ENCODE results near the gene ACCS. TPM values are rescaled to one million over a fixed set of nuclear protein-coding genes. Genes with fewer than 3 reads are reported as not detected.

Gene ACCS
- total and polyA plus RNA-seq, 3 donors from 2014 or later = 33.4 to 65.4 (median 63.0) TPM

- Histone ChIP-seq H3K4me3 (no peak overlapping the region), H3K27ac (no peak overlapping the region), H3K36me3 (ENCODE audit: low read depth, missing control alignments) (no peaks in the 10 kb centered on the region), H3K4me1 (peaks cover 5% of the 10 kb centered on the region), H3K9me3 (no peaks in the 10 kb centered on the region), H3K27me3 (no peaks in the 10 kb centered on the region)
- 93 to 100% methylated on average over 1 to 9 of the region's 9 CpGs for WGBS, 2 donors
- no peak for DNase-seq
- intact Hi-C loops (cut with DNase I; ENCODE audit: low total_unique reads) = no loop called here
- TF ChIP-seq, protein P1, sequence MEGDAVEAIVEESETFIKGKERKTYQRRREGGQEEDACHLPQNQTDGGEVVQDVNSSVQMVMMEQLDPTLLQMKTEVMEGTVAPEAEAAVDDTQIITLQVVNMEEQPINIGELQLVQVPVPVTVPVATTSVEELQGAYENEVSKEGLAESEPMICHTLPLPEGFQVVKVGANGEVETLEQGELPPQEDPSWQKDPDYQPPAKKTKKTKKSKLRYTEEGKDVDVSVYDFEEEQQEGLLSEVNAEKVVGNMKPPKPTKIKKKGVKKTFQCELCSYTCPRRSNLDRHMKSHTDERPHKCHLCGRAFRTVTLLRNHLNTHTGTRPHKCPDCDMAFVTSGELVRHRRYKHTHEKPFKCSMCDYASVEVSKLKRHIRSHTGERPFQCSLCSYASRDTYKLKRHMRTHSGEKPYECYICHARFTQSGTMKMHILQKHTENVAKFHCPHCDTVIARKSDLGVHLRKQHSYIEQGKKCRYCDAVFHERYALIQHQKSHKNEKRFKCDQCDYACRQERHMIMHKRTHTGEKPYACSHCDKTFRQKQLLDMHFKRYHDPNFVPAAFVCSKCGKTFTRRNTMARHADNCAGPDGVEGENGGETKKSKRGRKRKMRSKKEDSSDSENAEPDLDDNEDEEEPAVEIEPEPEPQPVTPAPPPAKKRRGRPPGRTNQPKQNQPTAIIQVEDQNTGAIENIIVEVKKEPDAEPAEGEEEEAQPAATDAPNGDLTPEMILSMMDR (IDR thresholded peaks at IDR 0.05) = no peak
- TF ChIP-seq POLR2A (IDR thresholded peaks at IDR 0.05) = no peak
These were observed 14.9 kb downstream of the ACCS start for GRCh38 chr11:44080951-44081350.

- 88 to 90% methylated on average over 4 of the region's 4 CpGs for WGBS, 2 donors
- TF ChIP-seq POLR2A (IDR thresholded peaks at IDR 0.05) = no peak
- TF ChIP-seq, protein P1 (IDR thresholded peaks at IDR 0.05) = no peak
- H3K27me3 ChIP-seq = no peaks in the 10 kb centered on the region
- H3K36me3 ChIP-seq (ENCODE audit: low read depth, missing control alignments) = no peaks in the 10 kb centered on the region
- intact Hi-C loops (cut with DNase I; ENCODE audit: low total_unique reads) = no loop called here
- no peak overlapping the region for H3K4me3 ChIP-seq
- H3K27ac ChIP-seq = no peak overlapping the region
- no peaks in the 10 kb centered on the region for H3K9me3 ChIP-seq
- no peak for DNase-seq
- H3K4me1 ChIP-seq = peaks cover 5% of the 10 kb centered on the region
These were observed 16.6 kb downstream of the ACCS start for GRCh38 chr11:44082645-44083044.

GRCh38 chr11:44083433-44083832, 17.4 kb downstream of the ACCS start:
- no peaks in the 10 kb centered on the region for H3K36me3 ChIP-seq (ENCODE audit: low read depth, missing control alignments)
- intact Hi-C loops (cut with DNase I; ENCODE audit: low total_unique reads) = no loop called here
- H3K27ac ChIP-seq = peak overlapping the region in 1 of 2 donors; percentile 37
- TF ChIP-seq, protein P1 (IDR thresholded peaks at IDR 0.05) = no peak
- TF ChIP-seq POLR2A (IDR thresholded peaks at IDR 0.05) = no peak
- no peaks in the 10 kb centered on the region for H3K27me3 ChIP-seq
- peaks cover 5% of the 10 kb centered on the region for H3K4me1 ChIP-seq
- WGBS, 2 donors = 72 to 89% methylated on average over 7 to 10 of the region's 10 CpGs
- no peak for DNase-seq
- H3K9me3 ChIP-seq = no peaks in the 10 kb centered on the region
- H3K4me3 ChIP-seq = no peak overlapping the region

- peaks cover 5% of the 10 kb centered on the region for H3K4me1 ChIP-seq
- intact Hi-C loops (cut with DNase I; ENCODE audit: low total_unique reads) = no loop called here
- no peak overlapping the region for H3K4me3 ChIP-seq
- no peak for TF ChIP-seq POLR2A (IDR thresholded peaks at IDR 0.05)
- TF ChIP-seq, protein P1 (IDR thresholded peaks at IDR 0.05) = no peak
- H3K27me3 ChIP-seq = no peaks in the 10 kb centered on the region
- no peaks in the 10 kb centered on the region for H3K9me3 ChIP-seq
- 34 to 48% methylated on average over 5 of the region's 5 CpGs for WGBS, 2 donors
- peak overlapping the region; percentile 23 to 37 for H3K27ac ChIP-seq
- H3K36me3 ChIP-seq (ENCODE audit: low read depth, missing control alignments) = no peaks in the 10 kb centered on the region
- DNase-seq = no peak
These were observed 17.8 kb downstream of the ACCS start for GRCh38 chr11:44083906-44084305.

- no peak for DNase-seq
- intact Hi-C loops (cut with DNase I; ENCODE audit: low total_unique reads) = no loop called here
- Histone ChIP-seq H3K36me3 (ENCODE audit: low read depth, missing control alignments) (no peaks in the 10 kb centered on the region), H3K4me1 (peaks cover 5% of the 10 kb centered on the region), H3K4me3 (no peak overlapping the region), H3K27ac (no peak overlapping the region), H3K27me3 (no peaks in the 10 kb centered on the region), H3K9me3 (no peaks in the 10 kb centered on the region)
- 97 to 100% methylated on average over 1 of the region's 1 CpG for WGBS, 2 donors
- TF ChIP-seq, protein P1 (IDR thresholded peaks at IDR 0.05) = no peak
- TF ChIP-seq POLR2A (IDR thresholded peaks at IDR 0.05) = no peak
These were observed 19.3 kb downstream of the ACCS start for GRCh38 chr11:44085330-44085729.

Data from testis (tissue), 3 donors.